Activated CD4-positive, alpha-beta T cell treated with anti-CD3 and anti-CD28 coated beads for 36 hours (primary cell): Measurements from ENCODE around the gene RBFOX2. TPM values are rescaled to one million over a fixed set of nuclear protein-coding genes. Genes with fewer than 3 reads are reported as not detected.

Experiments used
- ATAC-seq: fragments of 200-7000 bp; cut with Tn5 transposase; one replicate; pipeline ENCODE4 v1.10.0; 2021; ENCODE audit warnings: mild to moderate bottlenecking, moderate library complexity
- CTCF ChIA-PET: fragments of 350-600 bp; sonication (Branson Sonifier 250); formaldehyde crosslinking; loops from one replicate; lab custom pipeline; 2021; ENCODE audit warnings: antibody characterized with exemption; lab: Charles Lee
- POLR2A ChIA-PET: fragments of 350-600 bp; sonication (Branson Sonifier 250); formaldehyde crosslinking; loops from one replicate; lab custom pipeline; 2021; ENCODE audit warnings: antibody characterized with exemption, inconsistent platforms; lab: Charles Lee
- DNase-seq: peaks from one replicate; pipeline ENCODE4 v3.0.0-alpha.2; 2020
- H3K27ac Mint-ChIP-seq: one replicate; pipeline ENCODE4 v1.8.0; 2021; ENCODE audit warnings: mixed read lengths
- H3K27me3 Mint-ChIP-seq: one replicate; pipeline ENCODE4 v1.8.0; 2021; ENCODE audit warnings: mixed read lengths
- H3K36me3 Mint-ChIP-seq: one replicate; pipeline ENCODE4 v1.8.0; 2021; ENCODE audit warnings: low read depth, mixed read lengths
- H3K4me1 Mint-ChIP-seq: one replicate; pipeline ENCODE4 v1.8.0; 2021; ENCODE audit warnings: mixed read lengths
- H3K4me3 Mint-ChIP-seq: one replicate; pipeline ENCODE4 v1.8.0; 2021; ENCODE audit warnings: mild to moderate bottlenecking, moderate library complexity, mixed read lengths
- H3K9me3 Mint-ChIP-seq: one replicate; pipeline ENCODE4 v1.8.0; 2021; ENCODE audit warnings: low read depth, mixed read lengths
- intact Hi-C, 2 experiments: fragments of 100-400 bp; cut with DNase I in 1 of 2; cut with micrococcal nuclease in 1 of 2; formaldehyde crosslinking; loops; one replicate each; pipeline versions ENCODE4 v1.14.2 to v1.15.1; 2022 to 2024; cut with DNase I, micrococcal nuclease
- total RNA-seq, 2 experiments: library from RNA; stranded (reverse); gene quantifications; one replicate each; pipeline ENCODE4 v1.2.3, GENCODE V29; 2021

Gene RBFOX2
- total RNA-seq, 2 experiments from 2014 or later = 6.9 to 7.7 TPM

GRCh38 chr22:35928285-35928798 is 100.3 kb downstream of the RBFOX2 start:
- Mint-ChIP-seq H3K27me3 (peaks cover 2% of the 10 kb centered on the region), H3K4me1 (no peaks in the 10 kb centered on the region), H3K36me3 (no peaks in the 10 kb centered on the region), H3K4me3 (no peak overlapping the region), H3K27ac (no peak overlapping the region), H3K9me3 (no peaks in the 10 kb centered on the region)
- ATAC-seq = no peak
- intact Hi-C loops = no loop called here
- no peak for DNase-seq
- ChIA-PET POLR2A (no interaction called here), CTCF (interaction anchor here (1.0 to 1.6 kb wide), 2 partner anchors 75 to 196 kb away, joined by 3 read pairs; no protein-coding TSS in a partner anchor)

- CTCF ChIA-PET = interaction anchor here (0.9 to 1.7 kb wide), 3 partner anchors 158 to 427 kb away, joined by 3 read pairs; no protein-coding TSS in a partner anchor
- Mint-ChIP-seq H3K36me3 (no peaks in the 10 kb centered on the region), H3K9me3 (no peaks in the 10 kb centered on the region), H3K27me3 (no peaks in the 10 kb centered on the region), H3K4me1 (peaks cover 7% of the 10 kb centered on the region), H3K4me3 (no peak overlapping the region), H3K27ac (peak overlapping the region; percentile 39)
- POLR2A ChIA-PET = no interaction called here
- intact Hi-C loops = loop anchor here in 1 of 2 experiments (5.0 kb wide), 1 partner anchor 571 kb away; no protein-coding TSS in a partner anchor
- DNase-seq (no peak), ATAC-seq (no peak)
These were observed 105.6 kb downstream of the RBFOX2 start for GRCh38 chr22:35923026-35923425.

GRCh38 chr22:35921777-35922176 is 106.8 kb downstream of the RBFOX2 start:
- Mint-ChIP-seq H3K27ac (no peak overlapping the region), H3K4me3 (no peak overlapping the region)
- intact Hi-C loops = loop anchor here (1.0 to 5.0 kb wide), 4 partner anchors 290 to 569 kb away; no protein-coding TSS in a partner anchor

GRCh38 chr22:35921044-35921443 is 107.6 kb downstream of the RBFOX2 start:
- DNase-seq (no peak), ATAC-seq (no peak)
- no peak overlapping the region for H3K27ac Mint-ChIP-seq
- H3K4me3 Mint-ChIP-seq = no peak overlapping the region
- CTCF ChIA-PET = interaction anchor here (1.1 to 1.6 kb wide), 2 partner anchors 20 to 293 kb away, joined by 3 to 5 read pairs; no protein-coding TSS in a partner anchor
- no peaks in the 10 kb centered on the region for H3K9me3 Mint-ChIP-seq
- H3K27me3 Mint-ChIP-seq = no peaks in the 10 kb centered on the region
- peaks cover 7% of the 10 kb centered on the region for H3K4me1 Mint-ChIP-seq
- no peaks in the 10 kb centered on the region for H3K36me3 Mint-ChIP-seq
- intact Hi-C loops = loop anchor here (1.0 to 5.0 kb wide), 4 partner anchors 290 to 569 kb away; no protein-coding TSS in a partner anchor
- POLR2A ChIA-PET = no interaction called here

More at GRCh38 chr22:35921777-35922176, 106.8 kb downstream of the RBFOX2 start:
- peaks cover 7% of the 10 kb centered on the region for H3K4me1 Mint-ChIP-seq
- ChIA-PET CTCF (interaction anchor here (0.6 to 1.7 kb wide), 6 partner anchors 21 to 533 kb away, joined by 3 to 5 read pairs (median 4); no protein-coding TSS in a partner anchor), POLR2A (no interaction called here)
- no peaks in the 10 kb centered on the region for H3K9me3 Mint-ChIP-seq
- DNase-seq (peak; percentile 60), ATAC-seq (peak; percentile 81)
- H3K36me3 Mint-ChIP-seq = no peaks in the 10 kb centered on the region
- no peaks in the 10 kb centered on the region for H3K27me3 Mint-ChIP-seq

- peaks cover 24% of the 10 kb centered on the region for H3K4me1 Mint-ChIP-seq
- DNase-seq (no peak), ATAC-seq (no peak)
- H3K27me3 Mint-ChIP-seq = peaks cover 2% of the 10 kb centered on the region
- no peak overlapping the region for H3K4me3 Mint-ChIP-seq
- no peaks in the 10 kb centered on the region for H3K36me3 Mint-ChIP-seq
- CTCF ChIA-PET = interaction anchor here (0.7 to 1.8 kb wide), 3 partner anchors 40 to 295 kb away, joined by 3 to 4 read pairs (median 4); no protein-coding TSS in a partner anchor
- intact Hi-C loops = loop anchor here in 1 of 2 experiments (10.0 kb wide), 1 partner anchor 56 kb away; no protein-coding TSS in a partner anchor
- no peak overlapping the region for H3K27ac Mint-ChIP-seq
- H3K9me3 Mint-ChIP-seq = no peaks in the 10 kb centered on the region
- POLR2A ChIA-PET = interaction anchor here (0.6 kb wide), 1 partner anchor 205 kb away, joined by 3 read pairs; no protein-coding TSS in a partner anchor
These were observed 109.6 kb downstream of the RBFOX2 start for GRCh38 chr22:35919002-35919542.

- POLR2A ChIA-PET = interaction anchor here (0.6 kb wide), 1 partner anchor 206 kb away, joined by 3 read pairs; no protein-coding TSS in a partner anchor
- peaks cover 24% of the 10 kb centered on the region for H3K4me1 Mint-ChIP-seq
These were observed 110.2 kb downstream of the RBFOX2 start for GRCh38 chr22:35918456-35918855.

GRCh38 chr22:35917651-35918050 is 111.0 kb downstream of the RBFOX2 start:
- ATAC-seq = no peak
- DNase-seq = no peak
- Mint-ChIP-seq H3K4me3 (no peak overlapping the region), H3K4me1 (peaks cover 24% of the 10 kb centered on the region), H3K27me3 (peaks cover 2% of the 10 kb centered on the region), H3K9me3 (no peaks in the 10 kb centered on the region), H3K36me3 (no peaks in the 10 kb centered on the region), H3K27ac (no peak overlapping the region)
- intact Hi-C loops = loop anchor here in 1 of 2 experiments (10.0 kb wide), 1 partner anchor 57 kb away; no protein-coding TSS in a partner anchor
- ChIA-PET POLR2A (no interaction called here), CTCF (interaction anchor here (0.5 kb wide), 1 partner anchor 382 kb away, joined by 3 read pairs; no protein-coding TSS in a partner anchor)

More at GRCh38 chr22:35918456-35918855, 110.2 kb downstream of the RBFOX2 start:
- ATAC-seq = no peak
- CTCF ChIA-PET = interaction anchor here (0.7 to 1.8 kb wide), 2 partner anchors 40 to 148 kb away, joined by 4 read pairs; no protein-coding TSS in a partner anchor
- intact Hi-C loops = loop anchor here in 1 of 2 experiments (10.0 kb wide), 1 partner anchor 56 kb away; no protein-coding TSS in a partner anchor
- H3K9me3 Mint-ChIP-seq = no peaks in the 10 kb centered on the region
- peaks cover 2% of the 10 kb centered on the region for H3K27me3 Mint-ChIP-seq
- H3K36me3 Mint-ChIP-seq = no peaks in the 10 kb centered on the region
- no peak overlapping the region for H3K4me3 Mint-ChIP-seq
- H3K27ac Mint-ChIP-seq = no peak overlapping the region
- DNase-seq = no peak

- intact Hi-C loops = loop anchor here in 1 of 2 experiments (10.0 kb wide), 1 partner anchor 59 kb away; no protein-coding TSS in a partner anchor
- Mint-ChIP-seq H3K27me3 (peaks cover 2% of the 10 kb centered on the region), H3K27ac (peak overlapping the region; percentile 24), H3K4me3 (peak overlapping the region; percentile 15), H3K4me1 (peaks cover 17% of the 10 kb centered on the region), H3K36me3 (no peaks in the 10 kb centered on the region), H3K9me3 (no peaks in the 10 kb centered on the region)
- DNase-seq (no peak), ATAC-seq (peak; percentile 51)
- POLR2A ChIA-PET = interaction anchor here (0.6 kb wide), 1 partner anchor 130 kb away, joined by 3 read pairs; no protein-coding TSS in a partner anchor
- CTCF ChIA-PET = interaction anchor here (0.6 to 2.4 kb wide), 4 partner anchors 22 to 940 kb away, joined by 3 to 13 read pairs (median 4); no protein-coding TSS in a partner anchor
These were observed 113.1 kb downstream of the RBFOX2 start for GRCh38 chr22:35915477-35916013.

- ATAC-seq = peak; percentile 51
- DNase-seq = no peak
- intact Hi-C loops = loop anchor here in 1 of 2 experiments (5.0 to 10.0 kb wide), 2 partner anchors 60 to 563 kb away; no protein-coding TSS in a partner anchor
- peak overlapping the region; percentile 24 for H3K27ac Mint-ChIP-seq
- H3K27me3 Mint-ChIP-seq = peaks cover 2% of the 10 kb centered on the region
- H3K4me3 Mint-ChIP-seq = peak overlapping the region; percentile 38
- CTCF ChIA-PET = interaction anchor here (0.6 to 2.4 kb wide), 4 partner anchors 21 to 291 kb away, joined by 3 to 13 read pairs (median 4); no protein-coding TSS in a partner anchor
- peaks cover 17% of the 10 kb centered on the region for H3K4me1 Mint-ChIP-seq
- POLR2A ChIA-PET = no interaction called here
- H3K9me3 Mint-ChIP-seq = no peaks in the 10 kb centered on the region
- H3K36me3 Mint-ChIP-seq = no peaks in the 10 kb centered on the region
These were observed 113.8 kb downstream of the RBFOX2 start for GRCh38 chr22:35914665-35915476.

- ChIA-PET CTCF (interaction anchor here (0.6 to 1.4 kb wide), 3 partner anchors 20 to 366 kb away, joined by 3 to 5 read pairs (median 3); no protein-coding TSS in a partner anchor), POLR2A (no interaction called here)
- no peaks in the 10 kb centered on the region for H3K9me3 Mint-ChIP-seq
- peaks cover 2% of the 10 kb centered on the region for H3K27me3 Mint-ChIP-seq
- DNase-seq (no peak), ATAC-seq (no peak)
- peaks cover 17% of the 10 kb centered on the region for H3K4me1 Mint-ChIP-seq
- H3K4me3 Mint-ChIP-seq = peak overlapping the region; percentile 38
- no peak overlapping the region for H3K27ac Mint-ChIP-seq
- intact Hi-C loops = loop anchor here in 1 of 2 experiments (5.0 to 10.0 kb wide), 2 partner anchors 60 to 562 kb away; no protein-coding TSS in a partner anchor
- no peaks in the 10 kb centered on the region for H3K36me3 Mint-ChIP-seq
These were observed 114.3 kb downstream of the RBFOX2 start for GRCh38 chr22:35914357-35914664.
